ENCODE data around the gene PRKAG2. TPM values are rescaled to one million over a fixed set of nuclear protein-coding genes. Genes with fewer than 3 reads are reported as not detected.
A peak's percentile ranks its signal among the peaks of the same experiment; 100 is the strongest.

PRKAG2 gene
- total and polyA plus RNA-seq, 10 donors, result 15.8 to 50.9 (median 32.8) TPM

DNA sequence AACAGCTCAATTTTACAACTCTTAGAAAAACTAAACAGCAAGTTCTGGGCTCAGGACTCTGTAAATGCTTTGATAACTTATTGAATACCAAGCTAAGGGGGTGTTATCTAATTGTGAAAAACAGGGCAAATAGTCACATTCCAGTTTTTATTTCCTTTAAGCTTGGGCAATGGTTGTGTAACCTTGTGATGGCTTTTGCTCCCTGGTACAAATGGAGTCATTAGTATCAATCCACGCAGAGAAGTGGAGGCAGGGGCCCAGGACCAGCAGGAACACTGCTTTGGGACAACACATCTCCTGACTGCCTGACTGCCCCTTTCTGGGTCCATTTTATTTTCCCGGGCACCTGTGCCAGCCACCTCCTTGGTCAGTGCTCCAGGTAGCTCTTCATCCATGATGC, 5.8 kb upstream of the PRKAG2 start:
- WGBS, 5 donors, result 89 to 95% (median 93%) methylated on average over 2 of the region's 2 CpGs
- intact Hi-C loops (cut with DNase I; ENCODE audit: low total_unique reads), result no loop called here

DNA sequence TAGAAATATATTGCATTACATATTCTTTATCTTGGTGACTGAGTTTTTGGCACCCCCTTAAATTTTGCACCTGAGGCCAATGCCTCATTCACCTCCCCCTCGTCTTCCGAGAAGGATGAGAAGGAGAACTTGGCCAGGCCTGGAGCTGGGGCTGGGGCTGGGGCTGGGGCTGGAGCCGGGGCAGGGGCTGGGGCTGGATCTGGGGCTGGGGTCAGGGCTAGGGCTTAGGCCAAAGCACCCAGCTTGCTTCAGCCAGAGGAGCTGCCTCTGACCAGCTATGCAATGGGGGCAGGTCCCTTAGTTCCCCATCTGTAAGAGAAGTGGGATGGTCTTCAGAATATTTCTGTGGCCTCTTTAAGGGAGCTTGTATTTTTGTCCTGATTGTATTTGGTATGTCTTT, 3.8 kb upstream of the PRKAG2 start:
- WGBS, 5 donors, result 88 to 100% (median 88%) methylated on average over 3 of the region's 3 CpGs
- intact Hi-C loops (cut with DNase I; ENCODE audit: low total_unique reads), result no loop called here
- H3K27me3 ChIP-seq (replicated peaks in 1 of 7), result peaks cover 0 to 23% (median 0%) of the 10 kb centered on the region in 7 donors
- DNase-seq, result peak; percentile 46
- no peak overlapping the region for H3K4me3 ChIP-seq
- H3K4me1 ChIP-seq, result peaks cover 0 to 26% (median 12%) of the 10 kb centered on the region in 6 donors
- no peaks in the 10 kb centered on the region for H3K36me3 ChIP-seq
- no peak overlapping the region for H3K27ac ChIP-seq
- TF ChIP-seq POLR2A (IDR thresholded peaks at IDR 0.05) (no peak), POLR2AphosphoS5 (IDR thresholded peaks at IDR 0.05) (no peak)
- TF ChIP-seq, protein P1, sequence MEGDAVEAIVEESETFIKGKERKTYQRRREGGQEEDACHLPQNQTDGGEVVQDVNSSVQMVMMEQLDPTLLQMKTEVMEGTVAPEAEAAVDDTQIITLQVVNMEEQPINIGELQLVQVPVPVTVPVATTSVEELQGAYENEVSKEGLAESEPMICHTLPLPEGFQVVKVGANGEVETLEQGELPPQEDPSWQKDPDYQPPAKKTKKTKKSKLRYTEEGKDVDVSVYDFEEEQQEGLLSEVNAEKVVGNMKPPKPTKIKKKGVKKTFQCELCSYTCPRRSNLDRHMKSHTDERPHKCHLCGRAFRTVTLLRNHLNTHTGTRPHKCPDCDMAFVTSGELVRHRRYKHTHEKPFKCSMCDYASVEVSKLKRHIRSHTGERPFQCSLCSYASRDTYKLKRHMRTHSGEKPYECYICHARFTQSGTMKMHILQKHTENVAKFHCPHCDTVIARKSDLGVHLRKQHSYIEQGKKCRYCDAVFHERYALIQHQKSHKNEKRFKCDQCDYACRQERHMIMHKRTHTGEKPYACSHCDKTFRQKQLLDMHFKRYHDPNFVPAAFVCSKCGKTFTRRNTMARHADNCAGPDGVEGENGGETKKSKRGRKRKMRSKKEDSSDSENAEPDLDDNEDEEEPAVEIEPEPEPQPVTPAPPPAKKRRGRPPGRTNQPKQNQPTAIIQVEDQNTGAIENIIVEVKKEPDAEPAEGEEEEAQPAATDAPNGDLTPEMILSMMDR (IDR thresholded peaks at IDR 0.05 in 8 of 11, conservative IDR thresholded peaks at IDR 0.05 in 3 of 11), result no peak
- H3K9me3 ChIP-seq, result no peaks in the 10 kb centered on the region

More for the DNA sequence above, 5.8 kb upstream of the PRKAG2 start:
- Histone ChIP-seq H3K36me3 (no peaks in the 10 kb centered on the region), H3K9me3 (no peaks in the 10 kb centered on the region), H3K27me3 (replicated peaks in 1 of 7) (peaks cover 0 to 17% (median 0%) of the 10 kb centered on the region in 7 donors), H3K4me1 (peaks cover 0 to 10% (median 7%) of the 10 kb centered on the region in 6 donors), H3K4me3 (no peak overlapping the region), H3K27ac (no peak overlapping the region)
- no peak for DNase-seq
- TF ChIP-seq, protein P1 (IDR thresholded peaks at IDR 0.05 in 8 of 11, conservative IDR thresholded peaks at IDR 0.05 in 3 of 11), result no peak
- TF ChIP-seq POLR2AphosphoS5 (IDR thresholded peaks at IDR 0.05), result no peak
- TF ChIP-seq POLR2A (IDR thresholded peaks at IDR 0.05), result no peak

DNA sequence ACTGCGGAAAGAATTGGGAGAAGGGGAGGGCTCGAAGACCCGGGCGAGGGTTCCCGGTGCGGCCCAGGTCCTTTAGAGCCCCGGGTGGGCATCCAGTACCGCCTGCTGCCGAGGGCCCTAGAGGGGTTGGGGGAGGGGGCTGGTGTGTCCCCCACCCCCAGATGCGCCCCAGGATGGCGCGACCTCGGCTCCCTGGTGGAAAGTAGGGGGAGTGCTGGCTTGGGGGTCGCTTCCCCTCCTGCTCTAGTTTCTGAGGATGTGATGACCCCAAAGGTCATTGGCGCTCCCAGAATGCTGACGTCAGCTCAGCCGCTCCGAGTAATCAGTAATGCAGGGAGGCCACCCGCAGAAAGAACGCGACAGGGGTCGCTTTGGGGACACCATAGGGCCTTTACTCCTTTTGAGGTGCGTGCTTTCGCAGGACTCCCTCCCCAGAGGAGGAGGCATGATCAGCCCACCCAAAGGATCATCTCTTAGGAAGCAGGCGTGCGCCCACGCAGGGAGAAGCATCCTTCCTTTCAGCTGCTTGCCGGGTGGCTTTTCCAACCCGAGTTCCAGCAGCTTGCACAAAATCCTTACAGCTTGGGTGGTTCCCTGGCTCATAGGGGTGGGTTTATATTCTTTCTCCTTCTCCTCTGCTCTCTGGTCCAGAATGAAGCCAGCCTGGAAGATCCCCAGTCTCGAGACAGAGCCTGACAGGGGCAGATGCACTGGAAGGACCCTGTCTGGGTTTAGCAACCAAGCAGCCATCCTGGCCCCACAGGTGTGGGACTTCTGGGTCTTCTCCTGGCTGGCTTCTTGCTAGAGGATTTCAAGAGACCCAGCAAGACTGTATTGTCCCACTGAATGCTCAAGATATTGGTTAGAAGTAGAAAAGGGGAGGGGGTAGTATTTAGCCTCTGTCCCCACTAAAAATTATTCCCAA, 1.3 kb upstream of the PRKAG2 start:
- Histone ChIP-seq H3K27me3 (replicated peaks in 1 of 7) (peaks cover 0 to 20% (median 0%) of the 10 kb centered on the region in 7 donors), H3K4me3 (peak overlapping the region in 7 of 8 donors; percentile 77 to 99 (median 93)), H3K9me3 (no peaks in the 10 kb centered on the region), H3K36me3 (no peaks in the 10 kb centered on the region), H3K4me1 (peaks cover 5 to 43% (median 21%) of the 10 kb centered on the region in 6 donors), H3K27ac (peak overlapping the region in 4 of 8 donors; percentile 85 to 93 (median 91))
- no peak for TF ChIP-seq POLR2A (IDR thresholded peaks at IDR 0.05)
- no peak for TF ChIP-seq POLR2AphosphoS5 (IDR thresholded peaks at IDR 0.05)
- TF ChIP-seq, protein P1 (IDR thresholded peaks at IDR 0.05 in 8 of 11, conservative IDR thresholded peaks at IDR 0.05 in 3 of 11), result no peak
- 25 to 64% (median 36%) methylated on average over 16 to 30 of the region's 30 CpGs for WGBS, 5 donors
- peak; percentile 84 for DNase-seq
- intact Hi-C loops (cut with DNase I; ENCODE audit: low total_unique reads), result loop anchor here (10.0 kb wide), 1 partner anchor 243 kb away; no protein-coding TSS in a partner anchor
